NCI-H524 (cell line): Measurements from ENCODE around the gene DNAAF5.
"Not testable (repeated sequence)": the region's sequence is repeated elsewhere in the genome, so short reads cannot be mapped to it uniquely, and the experiment has no call there.

Source experiments
- DNase-seq, 2 experiments: peaks; one replicate each; lab custom pipeline; 2025; lab: John Stamatoyannopoulos, UW

Gene DNAAF5

GRCh38 chr7:747186-747585, 20.7 kb downstream of the DNAAF5 start:
- DNase-seq, result no peak

DNA sequence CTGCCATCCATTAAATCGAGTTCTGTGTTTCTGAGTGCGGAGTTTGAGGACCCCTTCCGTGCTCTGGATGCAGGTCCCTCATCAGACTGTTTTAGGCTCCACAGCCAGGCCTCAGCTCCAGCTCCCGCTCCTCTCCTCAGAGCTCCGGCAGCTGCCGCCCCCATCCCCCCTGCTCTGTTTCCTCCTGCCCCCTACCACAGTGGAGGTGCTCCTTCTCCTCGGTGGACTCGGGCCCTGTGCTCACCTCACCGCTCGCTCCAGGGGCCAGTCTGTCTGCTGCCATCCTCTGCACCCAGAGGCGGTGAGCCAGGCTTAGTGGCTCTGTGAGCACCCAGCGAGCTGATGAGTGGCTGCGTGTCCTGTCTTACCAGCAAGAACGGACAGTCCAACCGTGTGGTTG, 21.9 kb downstream of the DNAAF5 start:
- peak in 1 of 2 experiments; percentile 13 for DNase-seq

DNA sequence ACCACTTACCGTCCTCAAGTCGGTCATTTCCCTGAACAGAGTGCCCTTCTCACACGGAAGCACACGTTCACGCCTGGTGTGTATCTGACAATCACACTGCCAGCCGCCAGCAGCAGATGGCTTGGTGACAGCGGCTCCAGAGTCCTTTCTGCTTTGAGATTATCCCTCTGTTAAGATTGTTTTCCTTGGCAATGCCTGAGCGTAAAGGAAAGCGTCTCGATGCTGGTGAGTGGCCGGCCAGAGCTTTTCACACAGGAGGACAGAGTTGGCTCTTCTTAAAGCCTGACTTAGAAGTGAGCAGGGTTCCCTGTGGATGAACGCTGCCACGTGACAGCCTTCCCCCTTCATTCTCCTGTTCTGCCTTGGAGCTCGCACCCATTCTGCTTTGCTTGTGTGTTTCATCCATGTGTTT, 22.6 kb downstream of the DNAAF5 start:
- DNase-seq, result peak; percentile 77 to 90

DNA sequence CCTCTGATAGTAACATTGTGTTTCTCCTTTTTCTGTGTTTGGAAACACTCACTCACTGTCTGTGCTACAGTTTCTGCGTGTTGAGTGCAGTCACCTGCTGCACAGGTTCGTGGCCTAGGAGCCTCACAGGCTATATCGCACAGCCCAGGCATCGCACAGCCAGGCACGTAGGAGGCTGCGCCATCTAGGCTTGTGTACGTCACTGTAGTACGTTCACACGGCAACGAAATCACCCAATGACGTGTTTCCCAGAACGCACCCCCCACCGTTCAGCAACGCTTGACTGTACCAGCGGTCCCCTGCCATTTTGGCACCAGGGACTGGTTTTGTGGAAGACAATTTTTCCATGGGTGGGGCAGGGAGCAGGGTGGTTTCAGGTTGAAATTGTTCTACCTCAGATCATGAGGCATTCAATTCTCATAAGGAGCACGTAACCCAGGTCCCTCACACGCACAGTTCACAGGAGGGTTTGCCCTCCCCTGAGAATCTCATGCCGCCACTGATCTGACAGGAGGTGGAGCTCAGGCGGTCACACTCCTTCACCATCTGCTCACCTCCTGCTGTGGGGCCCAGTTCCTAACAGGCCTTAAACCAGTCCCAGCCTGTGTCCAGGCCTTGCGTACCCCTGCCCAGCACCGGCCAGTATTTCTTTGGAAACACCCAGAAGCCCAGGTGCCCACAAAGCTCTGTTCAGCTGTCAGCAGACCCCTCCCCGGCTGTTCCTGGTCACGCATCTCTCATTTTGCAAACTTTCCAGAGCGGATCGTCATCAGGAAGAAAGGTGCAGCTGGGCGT, 23.8 kb downstream of the DNAAF5 start:
- DNase-seq, result peak; percentile 69 to 84

DNA sequence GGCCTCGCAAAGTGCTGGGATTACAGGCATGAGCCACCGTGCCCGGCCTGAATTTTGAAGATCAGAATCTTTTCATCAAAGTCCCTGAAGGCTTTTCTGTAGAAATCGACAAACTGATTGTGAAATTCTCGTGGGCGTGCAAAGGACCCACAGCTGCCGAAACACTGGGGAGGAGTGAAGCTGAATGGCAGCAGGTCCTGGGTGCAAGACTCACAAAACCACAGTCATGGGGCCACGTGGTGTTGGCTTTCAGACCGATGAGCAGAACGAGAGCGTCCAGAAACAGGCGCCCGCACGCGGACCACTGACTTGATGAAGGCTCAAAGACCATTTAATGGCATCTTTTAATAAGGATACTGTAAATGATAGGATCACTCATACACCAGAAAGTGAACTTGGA, 25.3 kb downstream of the DNAAF5 start:
- DNase-seq, result no peak

DNA sequence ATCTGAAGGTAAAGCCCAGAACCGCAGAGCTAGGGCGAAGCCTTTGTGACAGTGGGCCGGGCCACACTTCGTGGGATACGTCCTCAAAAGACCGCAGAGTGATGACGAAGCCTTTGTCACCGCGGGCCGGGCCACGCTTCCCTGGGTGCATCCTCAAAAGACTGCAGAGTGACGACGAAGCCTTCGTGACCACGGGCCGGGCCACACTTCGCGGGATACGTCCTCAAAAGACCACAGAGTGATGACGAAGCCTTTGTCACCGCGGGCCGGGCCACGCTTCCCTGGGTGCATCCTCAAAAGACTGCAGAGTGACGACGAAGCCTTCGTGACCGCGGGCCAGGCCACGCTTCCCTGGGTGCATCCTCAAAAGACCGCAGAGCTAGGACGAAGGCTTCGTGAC, 25.8 kb downstream of the DNAAF5 start:
- not testable (repeated sequence) for DNase-seq

DNA sequence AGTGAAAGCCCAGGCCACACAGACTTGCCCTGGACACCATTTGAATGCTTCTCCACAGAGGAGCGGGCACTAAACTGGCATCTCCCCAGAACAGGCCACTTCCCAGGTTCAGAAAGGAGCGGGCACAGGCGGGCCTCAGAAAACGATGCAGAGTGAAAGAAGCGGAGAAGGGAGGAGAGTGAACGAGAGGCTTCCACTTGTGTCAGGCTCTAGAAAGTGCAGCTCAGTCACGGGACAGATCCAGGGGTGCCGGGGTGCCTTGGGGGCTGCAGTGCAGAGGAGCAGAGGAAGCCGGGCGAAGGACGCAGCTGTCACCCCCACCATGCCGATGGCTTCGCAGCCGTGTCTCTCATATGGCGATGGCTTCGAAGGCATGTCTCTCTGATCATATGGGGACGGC, 26.7 kb downstream of the DNAAF5 start:
- no peak for DNase-seq

DNA sequence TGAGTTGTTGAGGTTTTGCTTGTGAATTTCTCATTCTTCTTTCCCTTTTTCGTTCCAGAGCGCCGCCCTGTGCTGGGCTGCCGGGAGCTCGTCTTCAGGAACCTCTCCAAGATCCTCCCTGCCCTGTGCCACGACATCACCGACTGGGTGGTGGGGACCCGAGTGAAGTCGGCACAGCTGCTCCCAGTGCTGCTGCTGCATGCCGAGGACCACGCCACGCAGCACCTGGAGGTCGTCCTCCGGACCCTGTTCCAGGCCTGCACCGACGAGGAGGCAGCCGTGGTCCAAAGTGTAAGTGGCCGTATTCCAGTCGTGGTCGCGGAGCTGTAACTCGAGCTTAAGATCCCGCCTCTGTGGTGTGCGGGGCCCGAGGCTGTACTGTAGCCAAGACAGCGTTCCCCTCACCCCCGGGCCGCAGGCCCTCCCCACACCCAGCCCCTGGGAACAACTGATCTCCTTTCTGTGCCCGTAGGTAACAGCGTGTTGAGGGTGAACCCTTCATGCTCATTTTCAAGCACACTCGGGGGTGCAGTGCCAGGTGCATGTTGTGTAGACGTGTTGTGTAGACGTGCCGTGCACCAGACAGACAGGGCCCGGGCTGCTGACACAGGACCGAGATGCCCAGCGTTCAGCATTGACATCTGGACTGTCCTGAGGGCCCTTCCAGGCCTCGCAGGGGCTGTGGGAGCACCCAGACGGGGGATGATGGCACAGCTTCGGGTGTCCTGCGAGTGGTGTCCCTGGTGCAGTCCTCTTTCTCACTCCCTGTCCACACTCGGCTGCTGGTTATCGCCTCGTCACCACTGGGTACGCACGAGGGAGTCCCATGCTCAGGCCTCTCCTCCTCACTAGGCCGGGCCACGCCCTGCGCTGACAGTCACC, 28.3 kb downstream of the DNAAF5 start:
- DNase-seq, result no peak

- no peak for DNase-seq
These were observed 28.9 kb downstream of the DNAAF5 start for GRCh38 chr7:755413-755805.

- DNase-seq, result no peak
These were observed 29.9 kb downstream of the DNAAF5 start for GRCh38 chr7:756231-756927.

GRCh38 chr7:756928-757560, 30.5 kb downstream of the DNAAF5 start:
- DNase-seq, result no peak

DNA sequence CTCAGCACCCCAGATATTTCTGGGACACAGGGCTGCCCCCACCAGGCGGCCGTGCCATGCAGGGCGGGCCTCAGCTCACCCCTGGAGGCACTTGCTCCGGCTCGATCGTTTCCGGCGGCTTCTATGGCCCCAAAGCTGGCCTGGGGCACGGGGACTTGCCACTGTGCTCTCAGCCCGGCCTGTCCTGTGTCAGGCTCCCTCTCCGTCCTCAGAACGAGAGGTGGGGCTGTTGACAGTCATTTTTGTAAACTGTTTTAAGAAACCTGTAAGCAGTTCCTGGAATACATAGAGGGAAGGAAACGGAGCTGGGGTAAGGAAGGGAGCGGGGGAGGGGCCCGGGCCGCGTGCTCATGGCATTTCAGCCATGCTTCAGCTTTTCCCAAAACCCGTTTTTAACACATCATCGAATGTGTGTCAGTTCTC, 31.3 kb downstream of the DNAAF5 start:
- DNase-seq, result no peak

- no peak for DNase-seq
These were observed 33.1 kb downstream of the DNAAF5 start for GRCh38 chr7:759569-759968.

DNA sequence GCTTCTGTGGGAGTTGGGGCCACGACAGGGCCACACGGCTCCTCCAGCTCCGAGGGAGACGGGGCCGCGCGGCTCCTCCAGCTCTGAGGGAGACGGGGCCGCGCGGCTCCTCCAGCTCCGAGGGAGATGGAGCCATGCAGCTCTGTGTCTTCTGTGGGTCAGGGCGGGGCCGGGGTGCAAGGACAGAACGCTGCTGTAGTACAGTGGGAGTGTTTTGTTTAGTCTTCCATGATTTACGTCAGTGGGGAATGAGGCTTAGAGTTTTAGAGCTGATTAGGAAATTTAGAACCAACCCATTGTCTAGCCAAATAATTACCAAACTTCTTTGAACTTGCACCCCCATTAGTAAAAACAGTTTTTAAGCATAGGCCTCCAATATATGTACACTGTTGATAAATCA, 33.5 kb downstream of the DNAAF5 start:
- DNase-seq, result no peak

GRCh38 chr7:761101-761500, 34.6 kb downstream of the DNAAF5 start:
- DNase-seq, result no peak

DNA sequence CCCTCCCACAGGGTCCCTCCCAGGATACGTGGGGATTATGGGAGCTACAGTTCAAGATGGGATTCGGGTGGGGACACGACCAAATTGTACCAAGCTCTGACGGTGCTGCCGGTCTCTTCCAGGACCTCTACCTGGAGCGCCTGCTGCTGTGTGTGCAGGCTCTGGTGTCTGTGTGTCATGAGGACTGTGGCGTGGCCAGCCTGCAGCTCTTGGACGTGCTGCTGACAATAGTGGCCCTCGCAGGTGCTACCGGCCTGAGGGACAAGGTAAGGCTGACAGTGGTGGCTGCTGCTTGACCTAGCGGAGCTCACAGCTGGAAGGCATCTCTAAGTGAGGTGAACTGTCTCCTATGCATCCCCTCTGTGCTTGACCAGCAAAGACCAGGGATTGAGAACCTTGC, 35.1 kb downstream of the DNAAF5 start:
- no peak for DNase-seq

GRCh38 chr7:762885-763284, 36.4 kb downstream of the DNAAF5 start:
- no peak for DNase-seq

GRCh38 chr7:763762-764161, 37.3 kb downstream of the DNAAF5 start:
- DNase-seq, result no peak

- DNase-seq, result no peak
These were observed 38.9 kb downstream of the DNAAF5 start for GRCh38 chr7:765383-765782.

- no peak for DNase-seq
These were observed 41.1 kb downstream of the DNAAF5 start for GRCh38 chr7:767580-767940.

DNA sequence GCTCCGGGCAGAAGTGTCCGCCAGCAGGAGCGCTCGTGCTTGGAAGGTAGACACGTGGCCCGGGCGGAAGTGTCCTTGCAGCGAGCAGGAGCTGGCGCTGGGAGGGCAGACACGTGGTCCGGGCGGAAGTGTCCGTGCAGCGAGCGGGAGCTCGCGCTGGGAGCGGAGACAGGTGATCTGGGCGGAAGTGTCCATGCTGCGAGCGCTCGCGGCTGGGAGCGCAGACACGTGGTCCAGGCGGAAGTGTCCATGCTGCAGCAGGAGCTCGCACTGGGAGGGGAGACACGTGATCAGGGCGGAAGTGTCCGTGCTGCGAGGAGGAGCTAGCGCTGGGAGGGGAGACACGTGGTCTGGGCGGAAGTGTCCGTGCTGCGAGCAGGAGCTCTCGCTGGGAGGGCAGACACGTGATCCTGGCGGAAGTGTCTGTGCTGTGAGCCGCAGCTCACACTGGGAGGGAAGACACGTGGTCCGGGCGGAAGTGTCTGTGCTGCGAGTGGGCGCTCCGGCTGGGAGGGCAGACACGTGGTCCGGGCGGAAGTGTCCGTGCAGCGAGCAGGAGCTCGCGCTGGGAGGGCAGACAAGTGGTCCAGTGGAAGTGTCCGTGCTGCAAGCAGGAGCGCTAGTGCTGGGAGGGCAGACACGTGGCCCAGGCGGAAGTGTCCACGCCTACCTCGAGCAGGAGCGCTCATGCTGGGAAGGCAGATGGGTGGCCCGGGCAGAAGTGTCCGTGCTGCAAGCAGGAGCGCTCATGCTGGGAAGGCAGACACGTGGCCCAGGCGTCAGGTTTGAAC, 41.6 kb downstream of the DNAAF5 start:
- no peak for DNase-seq
